SK-N-SH treated with all-trans-retinoic acid at 6 μM for 48 hours (cell line): ENCODE results near the gene KIT.

Experiments used
- ATAC-seq: fragments of 200-7000 bp; cut with Tn5 transposase; 3 replicates; pipeline ENCODE4 v1.9.1; 2020; ENCODE audit warnings: mild to moderate bottlenecking, moderate library complexity
- ARNTL ChIP-seq: fragments of 450-650 bp; formaldehyde crosslinking; IDR thresholded peaks from 2 replicates; pipeline ENCODE4 v1.5.0; 2020; ENCODE audit warnings: low read depth, mild to moderate bottlenecking, moderate library complexity, borderline replicate concordance
- BACH2 ChIP-seq: fragments of 250-450 bp; sonication (Bioruptor Pico); IDR thresholded peaks from 2 replicates; pipeline ENCODE4 v1.9.0; 2021; ENCODE audit warnings: mild to moderate bottlenecking, borderline replicate concordance
- CSDC2 ChIP-seq: fragments of 250-450 bp; sonication (Bioruptor Pico); IDR thresholded peaks from 2 replicates; pipeline ENCODE4 v1.5.0; 2020; ENCODE audit warnings: mild to moderate bottlenecking, moderate library complexity
- ESRRG ChIP-seq: fragments of 250-450 bp; sonication (Bioruptor Pico); IDR thresholded peaks from 2 replicates; pipeline ENCODE4 v1.6.1; 2021; ENCODE audit warnings: mild to moderate bottlenecking
- GLIS3 ChIP-seq: fragments of 250-450 bp; sonication (Bioruptor Pico); IDR thresholded peaks from 2 replicates; pipeline ENCODE4 v1.5.0; 2020; ENCODE audit warnings: mild to moderate bottlenecking, moderate library complexity
- ISL1 ChIP-seq: fragments of 250-450 bp; sonication (Bioruptor Pico); IDR thresholded peaks from 2 replicates; pipeline ENCODE4 v2.1.2; 2022; ENCODE audit warnings: mild to moderate bottlenecking, moderate library complexity
- OSR1 ChIP-seq: fragments of 250-450 bp; sonication (Bioruptor Pico); IDR thresholded peaks from 2 replicates; pipeline ENCODE4 v1.8.0; 2022; ENCODE audit warnings: moderate library complexity, mild to moderate bottlenecking, inconsistent platforms
- PPARA ChIP-seq: fragments of 250-450 bp; sonication (Bioruptor Pico); IDR thresholded peaks from 2 replicates; pipeline ENCODE4 v1.5.0; 2020; ENCODE audit warnings: mild to moderate bottlenecking, borderline replicate concordance
- SNAI2 ChIP-seq: fragments of 250-450 bp; sonication (Bioruptor Pico); IDR thresholded peaks from 2 replicates; pipeline ENCODE4 v1.5.0; 2020; ENCODE audit warnings: mild to moderate bottlenecking, moderate library complexity
- TCF4 ChIP-seq: fragments of 250-450 bp; sonication (Bioruptor Pico); IDR thresholded peaks from 2 replicates; pipeline ENCODE4 v1.8.0; 2021; ENCODE audit warnings: mild to moderate bottlenecking, moderate library complexity, borderline replicate concordance
- ZC3H10 ChIP-seq: fragments of 250-450 bp; sonication (Bioruptor Pico); IDR thresholded peaks from 2 replicates; pipeline ENCODE4 v1.5.1; 2021; ENCODE audit warnings: mild to moderate bottlenecking, moderate library complexity
- ZFP3 ChIP-seq: fragments of 250-450 bp; sonication (Bioruptor Pico); IDR thresholded peaks from 2 replicates; pipeline ENCODE4 v1.5.0; 2020; ENCODE audit warnings: mild to moderate bottlenecking, moderate library complexity
- ZFP30 ChIP-seq: fragments of 450-650 bp; formaldehyde crosslinking; IDR thresholded peaks from 2 replicates; pipeline ENCODE4 v1.5.0; 2022; ENCODE audit warnings: mild to moderate bottlenecking, moderate library complexity
- ZNF565 ChIP-seq: fragments of 450-650 bp; formaldehyde crosslinking; conservative IDR thresholded peaks from 2 replicates; pipeline ENCODE4 v1.5.0; 2020; ENCODE audit warnings: low read depth, mild to moderate bottlenecking, moderate library complexity
- ZNF70 ChIP-seq: fragments of 450-650 bp; formaldehyde crosslinking; IDR thresholded peaks from 2 replicates; pipeline ENCODE4 v1.5.0; 2020; ENCODE audit warnings: mild to moderate bottlenecking, moderate library complexity
- ZNF8 ChIP-seq: fragments of 450-650 bp; formaldehyde crosslinking; IDR thresholded peaks from 2 replicates; pipeline ENCODE4 v1.5.0; 2020; ENCODE audit warnings: mild to moderate bottlenecking, moderate library complexity
- TF ChIP-seq, protein P1 (sequence below): fragments of 250-450 bp; sonication (Bioruptor Pico); IDR thresholded peaks from 2 replicates; pipeline ENCODE4 v1.5.0; 2020; ENCODE audit warnings: mild to moderate bottlenecking, moderate library complexity
- TF ChIP-seq, protein P2 (sequence below): fragments of 250-450 bp; sonication (Bioruptor Pico); IDR thresholded peaks from 2 replicates; pipeline ENCODE4 v1.5.1; 2021; ENCODE audit warnings: mild to moderate bottlenecking, moderate library complexity
- TF ChIP-seq, protein P3 (sequence below): fragments of 250-450 bp; sonication (Bioruptor Pico); IDR thresholded peaks from 2 replicates; pipeline ENCODE4 v1.8.0; 2020; ENCODE audit warnings: mild to moderate bottlenecking, moderate library complexity, borderline replicate concordance

Gene KIT

DNA sequence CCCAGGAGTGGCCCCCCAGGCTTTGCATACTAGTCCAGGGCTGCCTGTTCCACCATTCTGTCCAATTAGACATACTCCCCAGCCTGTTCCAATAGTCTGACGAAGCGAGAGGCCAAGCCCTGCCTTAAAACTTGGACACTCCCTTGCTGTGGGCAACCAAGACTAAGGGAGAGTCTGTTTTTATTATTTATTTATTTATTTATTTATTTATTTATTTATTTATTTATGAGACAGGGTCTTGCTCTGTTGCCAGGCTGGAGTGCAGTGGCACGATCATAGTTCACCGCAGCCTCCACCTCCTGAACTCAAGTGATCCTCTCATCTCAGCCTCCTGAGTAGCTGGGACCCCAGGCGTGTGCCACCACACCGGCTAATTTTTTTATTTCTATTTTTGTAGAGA lies 6.6 kb downstream of the KIT start (continued):
- TF ChIP-seq, protein P1, sequence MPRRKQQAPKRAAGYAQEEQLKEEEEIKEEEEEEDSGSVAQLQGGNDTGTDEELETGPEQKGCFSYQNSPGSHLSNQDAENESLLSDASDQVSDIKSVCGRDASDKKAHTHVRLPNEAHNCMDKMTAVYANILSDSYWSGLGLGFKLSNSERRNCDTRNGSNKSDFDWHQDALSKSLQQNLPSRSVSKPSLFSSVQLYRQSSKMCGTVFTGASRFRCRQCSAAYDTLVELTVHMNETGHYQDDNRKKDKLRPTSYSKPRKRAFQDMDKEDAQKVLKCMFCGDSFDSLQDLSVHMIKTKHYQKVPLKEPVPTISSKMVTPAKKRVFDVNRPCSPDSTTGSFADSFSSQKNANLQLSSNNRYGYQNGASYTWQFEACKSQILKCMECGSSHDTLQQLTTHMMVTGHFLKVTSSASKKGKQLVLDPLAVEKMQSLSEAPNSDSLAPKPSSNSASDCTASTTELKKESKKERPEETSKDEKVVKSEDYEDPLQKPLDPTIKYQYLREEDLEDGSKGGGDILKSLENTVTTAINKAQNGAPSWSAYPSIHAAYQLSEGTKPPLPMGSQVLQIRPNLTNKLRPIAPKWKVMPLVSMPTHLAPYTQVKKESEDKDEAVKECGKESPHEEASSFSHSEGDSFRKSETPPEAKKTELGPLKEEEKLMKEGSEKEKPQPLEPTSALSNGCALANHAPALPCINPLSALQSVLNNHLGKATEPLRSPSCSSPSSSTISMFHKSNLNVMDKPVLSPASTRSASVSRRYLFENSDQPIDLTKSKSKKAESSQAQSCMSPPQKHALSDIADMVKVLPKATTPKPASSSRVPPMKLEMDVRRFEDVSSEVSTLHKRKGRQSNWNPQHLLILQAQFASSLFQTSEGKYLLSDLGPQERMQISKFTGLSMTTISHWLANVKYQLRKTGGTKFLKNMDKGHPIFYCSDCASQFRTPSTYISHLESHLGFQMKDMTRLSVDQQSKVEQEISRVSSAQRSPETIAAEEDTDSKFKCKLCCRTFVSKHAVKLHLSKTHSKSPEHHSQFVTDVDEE (CRISPR knock-in tag) = no peak
- no peak for TF ChIP-seq GLIS3
- no peak for TF ChIP-seq ARNTL
- no peak for TF ChIP-seq PPARA (CRISPR knock-in tag)
- no peak for TF ChIP-seq ZNF8 (CRISPR knock-in tag)
- TF ChIP-seq CSDC2 (CRISPR knock-in tag) = no peak

DNA sequence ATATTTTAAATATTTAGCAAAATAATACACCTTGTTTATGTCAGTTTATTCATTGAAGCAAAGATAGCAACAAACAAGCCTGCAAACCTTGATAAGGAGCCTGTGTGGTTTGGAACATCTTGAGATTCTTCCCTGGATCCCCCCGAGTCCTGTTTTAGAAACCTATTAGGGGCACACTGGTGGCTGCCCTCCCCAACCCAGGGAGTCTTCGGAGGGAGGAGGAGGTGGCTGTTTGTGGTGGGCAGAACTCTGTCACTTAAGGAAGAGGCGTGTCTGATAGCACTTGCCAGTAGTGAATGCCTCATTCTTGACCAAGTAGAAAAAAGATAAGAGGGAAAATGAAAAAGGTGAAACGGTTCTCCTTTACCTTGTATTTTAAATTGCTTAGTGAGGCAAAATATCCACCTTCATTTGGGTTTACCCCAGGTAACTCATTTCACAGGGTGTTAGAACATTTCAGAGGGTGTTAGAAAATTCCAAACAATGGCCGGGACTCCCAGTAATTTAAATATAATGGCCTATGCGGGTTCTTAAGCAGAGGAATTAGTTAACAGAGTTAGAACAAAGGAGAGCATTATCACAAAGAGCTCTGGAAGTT lies 10.4 kb downstream of the KIT start:
- TF ChIP-seq SNAI2 (no peak), OSR1 (CRISPR knock-in tag) (no peak), ZNF8 (CRISPR knock-in tag) (no peak)
- TF ChIP-seq, protein P1 (CRISPR knock-in tag) = no peak
- ATAC-seq = no peak

DNA sequence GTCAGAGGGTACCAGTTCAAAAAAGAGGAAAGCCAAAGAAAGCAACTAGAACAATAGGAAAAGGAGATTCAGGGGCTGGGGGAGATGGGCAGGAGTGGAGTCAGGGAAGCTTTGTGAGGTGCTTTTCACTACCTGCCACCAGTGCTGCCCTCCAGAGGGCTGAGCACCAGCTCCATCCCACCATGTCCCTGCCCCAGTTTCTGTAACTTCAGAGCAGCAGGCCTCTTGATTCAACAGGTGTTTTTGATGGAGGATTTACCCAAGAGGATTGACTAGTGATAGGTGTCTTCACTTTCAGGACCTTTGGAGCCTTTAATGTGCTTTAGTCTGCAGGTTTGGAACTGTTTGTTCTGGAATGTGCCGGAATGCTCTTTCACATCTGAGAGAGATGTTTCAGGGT lies 12.1 kb downstream of the KIT start:
- 0 out of 3 replicates have a peak, but pooled peaks have one; percentile 28 for ATAC-seq
- TF ChIP-seq, protein P1 (CRISPR knock-in tag) = no peak
- TF ChIP-seq ISL1 (no peak), ARNTL (no peak), ZNF8 (CRISPR knock-in tag) (no peak), BACH2 (CRISPR knock-in tag) (no peak), ZFP3 (no peak), ZNF70 (no peak), ZFP30 (CRISPR knock-in tag) (no peak), PPARA (CRISPR knock-in tag) (no peak), ZC3H10 (CRISPR knock-in tag) (no peak), TCF4 (no peak), ESRRG (no peak), ZNF565 (CRISPR knock-in tag) (no peak), CSDC2 (CRISPR knock-in tag) (no peak), GLIS3 (no peak), SNAI2 (no peak)
- TF ChIP-seq, protein P2, sequence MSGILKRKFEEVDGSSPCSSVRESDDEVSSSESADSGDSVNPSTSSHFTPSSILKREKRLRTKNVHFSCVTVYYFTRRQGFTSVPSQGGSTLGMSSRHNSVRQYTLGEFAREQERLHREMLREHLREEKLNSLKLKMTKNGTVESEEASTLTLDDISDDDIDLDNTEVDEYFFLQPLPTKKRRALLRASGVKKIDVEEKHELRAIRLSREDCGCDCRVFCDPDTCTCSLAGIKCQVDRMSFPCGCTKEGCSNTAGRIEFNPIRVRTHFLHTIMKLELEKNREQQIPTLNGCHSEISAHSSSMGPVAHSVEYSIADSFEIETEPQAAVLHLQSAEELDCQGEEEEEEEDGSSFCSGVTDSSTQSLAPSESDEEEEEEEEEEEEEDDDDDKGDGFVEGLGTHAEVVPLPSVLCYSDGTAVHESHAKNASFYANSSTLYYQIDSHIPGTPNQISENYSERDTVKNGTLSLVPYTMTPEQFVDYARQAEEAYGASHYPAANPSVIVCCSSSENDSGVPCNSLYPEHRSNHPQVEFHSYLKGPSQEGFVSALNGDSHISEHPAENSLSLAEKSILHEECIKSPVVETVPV (CRISPR knock-in tag) = no peak
- TF ChIP-seq, protein P3, sequence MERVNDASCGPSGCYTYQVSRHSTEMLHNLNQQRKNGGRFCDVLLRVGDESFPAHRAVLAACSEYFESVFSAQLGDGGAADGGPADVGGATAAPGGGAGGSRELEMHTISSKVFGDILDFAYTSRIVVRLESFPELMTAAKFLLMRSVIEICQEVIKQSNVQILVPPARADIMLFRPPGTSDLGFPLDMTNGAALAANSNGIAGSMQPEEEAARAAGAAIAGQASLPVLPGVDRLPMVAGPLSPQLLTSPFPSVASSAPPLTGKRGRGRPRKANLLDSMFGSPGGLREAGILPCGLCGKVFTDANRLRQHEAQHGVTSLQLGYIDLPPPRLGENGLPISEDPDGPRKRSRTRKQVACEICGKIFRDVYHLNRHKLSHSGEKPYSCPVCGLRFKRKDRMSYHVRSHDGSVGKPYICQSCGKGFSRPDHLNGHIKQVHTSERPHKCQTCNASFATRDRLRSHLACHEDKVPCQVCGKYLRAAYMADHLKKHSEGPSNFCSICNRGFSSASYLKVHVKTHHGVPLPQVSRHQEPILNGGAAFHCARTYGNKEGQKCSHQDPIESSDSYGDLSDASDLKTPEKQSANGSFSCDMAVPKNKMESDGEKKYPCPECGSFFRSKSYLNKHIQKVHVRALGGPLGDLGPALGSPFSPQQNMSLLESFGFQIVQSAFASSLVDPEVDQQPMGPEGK (CRISPR knock-in tag) = no peak
